ENCODE results near the gene HECTD4. TPM values are rescaled to one million over a fixed set of nuclear protein-coding genes. Genes with fewer than 3 reads are reported as not detected.

Gene HECTD4
- total RNA-seq, 2 donors from 2014 or later: 54.3 to 60.9 TPM

GRCh38 chr12:112214064-112214463 lies 168.2 kb downstream of the HECTD4 start:
- Mint-ChIP-seq H3K27ac (no peak overlapping the region), H3K4me1 (peaks cover 2% of the 10 kb centered on the region), H3K4me3 (no peak overlapping the region), H3K36me3 (ENCODE audit: low read depth) (peaks cover 8% of the 10 kb centered on the region), H3K27me3 (no peaks in the 10 kb centered on the region)
- ATAC-seq (no peak), DNase-seq (no peak)
- H3K9me3 ChIP-seq (ENCODE audit: control insufficient read depth, low read length, poor library complexity, severe bottlenecking): no peaks in the 10 kb centered on the region

- no peak for DNase-seq
- Mint-ChIP-seq H3K4me3 (no peak overlapping the region), H3K4me1 (no peaks in the 10 kb centered on the region), H3K36me3 (ENCODE audit: low read depth) (peaks cover 11% of the 10 kb centered on the region), H3K27ac (peak overlapping the region; percentile 4), H3K27me3 (no peaks in the 10 kb centered on the region)
- no peaks in the 10 kb centered on the region for H3K9me3 ChIP-seq (ENCODE audit: control insufficient read depth, low read length, poor library complexity, severe bottlenecking)
- ATAC-seq: no peak
Observed at GRCh38 chr12:112208301-112208910, 173.8 kb downstream of the HECTD4 start.

GRCh38 chr12:112207397-112207924 lies 174.8 kb downstream of the HECTD4 start:
- no peak for DNase-seq
- Mint-ChIP-seq H3K36me3 (ENCODE audit: low read depth) (peaks cover 11% of the 10 kb centered on the region), H3K4me1 (no peaks in the 10 kb centered on the region), H3K27ac (peak overlapping the region; percentile 76), H3K4me3 (no peak overlapping the region), H3K27me3 (no peaks in the 10 kb centered on the region)
- no peaks in the 10 kb centered on the region for H3K9me3 ChIP-seq (ENCODE audit: control insufficient read depth, low read length, poor library complexity, severe bottlenecking)
- ATAC-seq: no peak

GRCh38 chr12:112206944-112207343 lies 175.3 kb downstream of the HECTD4 start:
- peak overlapping the region; percentile 76 for H3K27ac Mint-ChIP-seq
- DNase-seq (no peak), ATAC-seq (no peak)
- no peak overlapping the region for H3K4me3 Mint-ChIP-seq
- H3K4me1 Mint-ChIP-seq: no peaks in the 10 kb centered on the region
- H3K36me3 Mint-ChIP-seq (ENCODE audit: low read depth): peaks cover 11% of the 10 kb centered on the region
- H3K27me3 Mint-ChIP-seq: no peaks in the 10 kb centered on the region
- no peaks in the 10 kb centered on the region for H3K9me3 ChIP-seq (ENCODE audit: control insufficient read depth, low read length, poor library complexity, severe bottlenecking)

GRCh38 chr12:112199136-112199535 lies 183.1 kb downstream of the HECTD4 start:
- H3K4me3 Mint-ChIP-seq: no peak overlapping the region

GRCh38 chr12:112198120-112198733 lies 184.0 kb downstream of the HECTD4 start:
- ATAC-seq (peak; percentile 74), DNase-seq (peak in 1 of 3 donors; percentile 22)
- peaks cover 4% of the 10 kb centered on the region for H3K4me1 Mint-ChIP-seq
- H3K9me3 ChIP-seq (ENCODE audit: control insufficient read depth, low read length, poor library complexity, severe bottlenecking): no peaks in the 10 kb centered on the region
- peaks cover 9% of the 10 kb centered on the region for H3K36me3 Mint-ChIP-seq (ENCODE audit: low read depth)
- H3K27me3 Mint-ChIP-seq: no peaks in the 10 kb centered on the region
- H3K4me3 Mint-ChIP-seq: no peak overlapping the region
- H3K27ac Mint-ChIP-seq: peak overlapping the region; percentile 60

More at GRCh38 chr12:112199136-112199535, 183.1 kb downstream of the HECTD4 start:
- Mint-ChIP-seq H3K36me3 (ENCODE audit: low read depth) (peaks cover 9% of the 10 kb centered on the region), H3K27me3 (no peaks in the 10 kb centered on the region), H3K4me1 (peaks cover 4% of the 10 kb centered on the region), H3K27ac (no peak overlapping the region)
- DNase-seq (no peak), ATAC-seq (no peak)
- no peaks in the 10 kb centered on the region for H3K9me3 ChIP-seq (ENCODE audit: control insufficient read depth, low read length, poor library complexity, severe bottlenecking)

- Mint-ChIP-seq H3K36me3 (ENCODE audit: low read depth) (peaks cover 12% of the 10 kb centered on the region), H3K27ac (peak overlapping the region; percentile 9), H3K4me1 (peaks cover 4% of the 10 kb centered on the region), H3K27me3 (no peaks in the 10 kb centered on the region), H3K4me3 (no peak overlapping the region)
- DNase-seq (no peak), ATAC-seq (no peak)
- H3K9me3 ChIP-seq (ENCODE audit: control insufficient read depth, low read length, poor library complexity, severe bottlenecking): no peaks in the 10 kb centered on the region
Observed at GRCh38 chr12:112196196-112196875, 185.9 kb downstream of the HECTD4 start.

- Mint-ChIP-seq H3K4me1 (peaks cover 4% of the 10 kb centered on the region), H3K36me3 (ENCODE audit: low read depth) (peaks cover 10% of the 10 kb centered on the region), H3K27ac (no peak overlapping the region), H3K4me3 (no peak overlapping the region), H3K27me3 (no peaks in the 10 kb centered on the region)
- ATAC-seq (no peak), DNase-seq (no peak)
- H3K9me3 ChIP-seq (ENCODE audit: control insufficient read depth, low read length, poor library complexity, severe bottlenecking): no peaks in the 10 kb centered on the region
Observed at GRCh38 chr12:112194601-112195247, 187.5 kb downstream of the HECTD4 start.

GRCh38 chr12:112192475-112192874 lies 189.8 kb downstream of the HECTD4 start:
- Mint-ChIP-seq H3K4me3 (no peak overlapping the region), H3K27ac (no peak overlapping the region), H3K27me3 (no peaks in the 10 kb centered on the region), H3K4me1 (no peaks in the 10 kb centered on the region), H3K36me3 (ENCODE audit: low read depth) (peaks cover 9% of the 10 kb centered on the region)
- DNase-seq (no peak), ATAC-seq (no peak)
- H3K9me3 ChIP-seq (ENCODE audit: control insufficient read depth, low read length, poor library complexity, severe bottlenecking): no peaks in the 10 kb centered on the region

GRCh38 chr12:112191840-112192321 lies 190.3 kb downstream of the HECTD4 start:
- no peaks in the 10 kb centered on the region for H3K9me3 ChIP-seq (ENCODE audit: control insufficient read depth, low read length, poor library complexity, severe bottlenecking)
- no peak for ATAC-seq
- Mint-ChIP-seq H3K36me3 (ENCODE audit: low read depth) (peaks cover 9% of the 10 kb centered on the region), H3K4me1 (no peaks in the 10 kb centered on the region), H3K27ac (no peak overlapping the region), H3K27me3 (no peaks in the 10 kb centered on the region), H3K4me3 (no peak overlapping the region)
- DNase-seq: no peak

- DNase-seq: no peak
- ATAC-seq: no peak
- H3K9me3 ChIP-seq (ENCODE audit: control insufficient read depth, low read length, poor library complexity, severe bottlenecking): no peaks in the 10 kb centered on the region
- Mint-ChIP-seq H3K4me3 (no peak overlapping the region), H3K4me1 (no peaks in the 10 kb centered on the region), H3K36me3 (ENCODE audit: low read depth) (peaks cover 9% of the 10 kb centered on the region), H3K27me3 (no peaks in the 10 kb centered on the region), H3K27ac (no peak overlapping the region)
Observed at GRCh38 chr12:112191201-112191600, 191.0 kb downstream of the HECTD4 start.

- H3K4me3 Mint-ChIP-seq: no peak overlapping the region
- ATAC-seq (no peak), DNase-seq (no peak)
- H3K9me3 ChIP-seq (ENCODE audit: control insufficient read depth, low read length, poor library complexity, severe bottlenecking): no peaks in the 10 kb centered on the region
- H3K27me3 Mint-ChIP-seq: no peaks in the 10 kb centered on the region
- no peak overlapping the region for H3K27ac Mint-ChIP-seq
- H3K4me1 Mint-ChIP-seq: no peaks in the 10 kb centered on the region
- H3K36me3 Mint-ChIP-seq (ENCODE audit: low read depth): peaks cover 8% of the 10 kb centered on the region
Observed at GRCh38 chr12:112190231-112191025, 191.8 kb downstream of the HECTD4 start.

Data from T-helper 17 cell (primary cell).